Breast epithelium (tissue), 4 donors: ENCODE measurements around the gene TBC1D14. TPM values are rescaled to one million over a fixed set of nuclear protein-coding genes. Genes with fewer than 3 reads are reported as not detected.
A peak's percentile ranks its signal among the peaks of the same experiment; 100 is the strongest.

Experiments
- DNase-seq, 2 donors: peaks; one replicate each; pipeline ENCODE4 v3.0.0-alpha.2; 2019; ENCODE audit warnings: low spot score in 2 of 2
- H3K27ac ChIP-seq, 2 donors: fragments of 200-600 bp; sonication (generic) in 1 of 2; one replicate each; pipeline ENCODE4 v1.5.1; 2016 to 2019; ENCODE audit warnings: mild to moderate bottlenecking in 1 of 2
- H3K27me3 ChIP-seq, 2 donors: fragments of 200-600 bp; sonication (generic) in 1 of 2; one replicate each; pipeline versions ENCODE4 v1.5.1 to v1.6.0; 2017 to 2019; ENCODE audit warnings: control low read depth in 1 of 2, mild to moderate bottlenecking in 1 of 2
- H3K36me3 ChIP-seq: fragments of 200-600 bp; one replicate; pipeline ENCODE4 v1.5.1; 2019
- H3K4me1 ChIP-seq, 2 donors: fragments of 200-600 bp; sonication (generic); one replicate each; pipeline ENCODE4 v1.5.1; 2016 to 2019; ENCODE audit warnings: control low read depth in 1 of 2
- H3K4me3 ChIP-seq, 3 donors: fragments of 200-600 bp; sonication (generic); 1 replicate in 2 of 3; 2 replicates in 1 of 3; pipeline ENCODE4 v1.5.1; 2016 to 2019; ENCODE audit warnings: mild to moderate bottlenecking in 3 of 3, moderate library complexity in 2 of 3
- H3K9me3 ChIP-seq, 2 donors: fragments of 200-600 bp; sonication (generic) in 1 of 2; one replicate each; pipeline ENCODE4 v1.5.1; 2016 to 2019; ENCODE audit warnings: control low read depth in 1 of 2
- CTCF ChIP-seq, 3 donors: fragments of 450-650 bp; IDR thresholded peaks; one replicate each; pipeline ENCODE4 v1.5.1; 2016 to 2017; ENCODE audit warnings: antibody characterized with exemption in 3 of 3, mild to moderate bottlenecking in 3 of 3, moderate library complexity in 3 of 3
- POLR2A ChIP-seq: fragments of 450-650 bp; IDR thresholded peaks from one replicate; pipeline ENCODE4 v1.6.1; 2016; ENCODE audit warnings: antibody characterized with exemption, mild to moderate bottlenecking, moderate library complexity
- POLR2AphosphoS5 ChIP-seq, 3 donors: sonication (generic); formaldehyde crosslinking; IDR thresholded peaks; one replicate each; pipeline ENCODE4 v1.6.1; 2017; ENCODE audit warnings: antibody characterized with exemption in 3 of 3
- intact Hi-C: fragments of 100-400 bp; cut with DNase I; formaldehyde crosslinking; loops from one replicate; pipeline ENCODE4 v1.15.1; 2023; ENCODE audit warnings: low total_unique reads
- total RNA-seq, 3 donors: library from RNA; depleted of rRNA; stranded (reverse); fragments of >200 nt; gene quantifications; one replicate each; pipeline ENCODE4 v1.1.0, GENCODE V29; 2016

Gene TBC1D14
- total RNA-seq, 3 donors from 2014 or later = 48.5 to 57.3 (median 48.7) TPM

- no peak overlapping the region for H3K4me3 ChIP-seq
- no peaks in the 10 kb centered on the region for H3K9me3 ChIP-seq
- TF ChIP-seq POLR2AphosphoS5 (IDR thresholded peaks at IDR 0.05) = no peak
- TF ChIP-seq CTCF (IDR thresholded peaks at IDR 0.05) = no peak
- TF ChIP-seq POLR2A = no peak
- intact Hi-C loops = no loop called here
- no peaks in the 10 kb centered on the region for H3K27me3 ChIP-seq
- H3K36me3 ChIP-seq = no peaks in the 10 kb centered on the region
- DNase-seq = no peak
- no peaks in the 10 kb centered on the region for H3K4me1 ChIP-seq
- H3K27ac ChIP-seq = no peak overlapping the region
Measured at GRCh38 chr4:7020856-7021255, 111.2 kb downstream of the TBC1D14 start.

- H3K27ac ChIP-seq = no peak overlapping the region
- no peak for DNase-seq
- TF ChIP-seq CTCF (IDR thresholded peaks at IDR 0.05) (no peak), POLR2AphosphoS5 (IDR thresholded peaks at IDR 0.05) (no peak), POLR2A (no peak)
- H3K9me3 ChIP-seq = no peaks in the 10 kb centered on the region
- H3K4me1 ChIP-seq = no peaks in the 10 kb centered on the region
- no peaks in the 10 kb centered on the region for H3K36me3 ChIP-seq
- H3K27me3 ChIP-seq = no peaks in the 10 kb centered on the region
- intact Hi-C loops = no loop called here
- H3K4me3 ChIP-seq = no peak overlapping the region
Measured at GRCh38 chr4:7021355-7021754, 111.7 kb downstream of the TBC1D14 start.

- peak in 1 of 3 donors; percentile 40 for TF ChIP-seq POLR2AphosphoS5 (IDR thresholded peaks at IDR 0.05)
- TF ChIP-seq CTCF (IDR thresholded peaks at IDR 0.05) = no peak
- H3K27ac ChIP-seq = peak overlapping the region; percentile 10 to 54
- peak in 1 of 2 donors; percentile 51 for DNase-seq
- H3K4me1 ChIP-seq = no peaks in the 10 kb centered on the region
- no peaks in the 10 kb centered on the region for H3K9me3 ChIP-seq
- H3K4me3 ChIP-seq = no peak overlapping the region
- intact Hi-C loops = no loop called here
- H3K27me3 ChIP-seq = no peaks in the 10 kb centered on the region
- H3K36me3 ChIP-seq = no peaks in the 10 kb centered on the region
Measured at GRCh38 chr4:7021930-7022664, 112.5 kb downstream of the TBC1D14 start.

- Histone ChIP-seq H3K27ac (no peak overlapping the region), H3K27me3 (no peaks in the 10 kb centered on the region), H3K4me3 (no peak overlapping the region), H3K36me3 (no peaks in the 10 kb centered on the region), H3K4me1 (no peaks in the 10 kb centered on the region), H3K9me3 (no peaks in the 10 kb centered on the region)
- intact Hi-C loops = no loop called here
- no peak for TF ChIP-seq POLR2AphosphoS5 (IDR thresholded peaks at IDR 0.05)
- TF ChIP-seq CTCF (IDR thresholded peaks at IDR 0.05) = no peak
- no peak for DNase-seq
Measured at GRCh38 chr4:7023486-7023885, 113.9 kb downstream of the TBC1D14 start.

- Histone ChIP-seq H3K27ac (no peak overlapping the region), H3K27me3 (no peaks in the 10 kb centered on the region), H3K9me3 (no peaks in the 10 kb centered on the region), H3K4me3 (no peak overlapping the region), H3K36me3 (no peaks in the 10 kb centered on the region), H3K4me1 (no peaks in the 10 kb centered on the region)
- DNase-seq = no peak
- TF ChIP-seq POLR2A = no peak
- intact Hi-C loops = no loop called here
Measured at GRCh38 chr4:7023901-7024300, 114.3 kb downstream of the TBC1D14 start.
